Pancreas (tissue), 10 donors: Measurements from ENCODE around the gene NCAM2. TPM values are rescaled to one million over a fixed set of nuclear protein-coding genes. Genes with fewer than 3 reads are reported as not detected.

Source experiments
- ATAC-seq, 4 donors: fragments of 200-7000 bp; cut with Tn5 transposase; one replicate each; pipeline versions ENCODE4 v1.8.0 to v1.9.1; 2020; ENCODE audit warnings: mild to moderate bottlenecking in 4 of 4, moderate library complexity in 4 of 4
- DNase-seq, 6 donors: peaks; one replicate each; pipeline ENCODE4 v3.0.0-alpha.2; 2020
- FAIRE-seq: peaks from 2 replicates; lab custom pipeline; 2012; peaks lifted over from hg19 to GRCh38; lab: Jason Lieb, UNC
- H3K27ac ChIP-seq, 4 donors: fragments of 200-600 bp; sonication (generic); 1 replicate in 3 of 4; 2 replicates in 1 of 4; pipeline versions ENCODE4 v1.5.0 to v1.8.0; 2020
- H3K27me3 ChIP-seq, 4 donors: fragments of 200-600 bp; one replicate each; pipeline ENCODE4 v1.8.0; 2021
- H3K36me3 ChIP-seq, 3 donors: fragments of 200-600 bp; sonication (generic) in 1 of 3; one replicate each; pipeline versions ENCODE4 v1.5.0 to v1.8.0; 2020 to 2021
- H3K4me1 ChIP-seq, 3 donors: fragments of 200-600 bp; one replicate each; pipeline ENCODE4 v1.8.0; 2021
- H3K4me3 ChIP-seq, 4 donors: fragments of 200-600 bp; sonication (generic) in 2 of 4; one replicate each; pipeline versions ENCODE4 v1.5.0 to v1.8.0; 2020 to 2021
- H3K9me3 ChIP-seq, 4 donors: fragments of 200-600 bp; one replicate each; pipeline ENCODE4 v1.8.0; 2021
- CTCF ChIP-seq, 4 donors: fragments of 200-600 bp; sonication (generic) in 3 of 4; IDR thresholded peaks; one replicate each; pipeline versions ENCODE4 v1.5.0 to v1.8.0; 2021; ENCODE audit warnings: antibody characterized with exemption in 4 of 4
- WGBS, 2 donors: extraction: QIAGEN DNeasy Blood & Tissue Kit; methylation state at CpG; one replicate each; pipeline ENCODE4 v1.1.7; 2013; 5-methylcytosine and 5-hydroxymethylcytosine counted together
- intact Hi-C, 3 donors: fragments of 100-400 bp; cut with DNase I; formaldehyde crosslinking; loops; one replicate each; pipeline versions ENCODE4 v1.11.1 to v1.14.2; 2022
- polyA plus RNA-seq, 2 donors: library from polyadenylated mRNA; stranded (reverse); fragments of 200-250 nt; gene quantifications; one replicate each; pipeline ENCODE4 v1.2.3, GENCODE V29; 2013
- total RNA-seq, 6 donors: library from RNA; stranded (reverse); fragmentation: NEBNext Ultra II Directional in 4 of 6; extraction: Animal tissue kit (Norgen Biotek cat#: 25700) in 4 of 6; gene quantifications; one replicate each; pipeline versions ENCODE4 v1.2.1 to v1.2.4, GENCODE V29; 2021 to 2023
- donor health status: healthy with polysubstance abuse.
- donor health status: DM: no; HTN: no; CAD: no; lungs with moderate emphysema.
- donor health status: DM: no; HTN: no; CAD: no.
- donor health status: control.
- donor health status: control.
- donor health status: Bipolar disorder and iron deficiency.
- donor health status: DM: yes; HTN: yes; CAD: no.
- donor health status: DM: no; HTN: no; CAD: no.
- donor health status: DM: no; HTN: no; CAD: no.
- donor health status: DM: yes; HTN: yes; CAD: no.

NCAM2 gene
- total and polyA plus RNA-seq, 8 donors, result under 0.01 to 1.0 (median 0.27) TPM

- no peak for TF ChIP-seq CTCF (IDR thresholded peaks at IDR 0.05)
- Histone ChIP-seq H3K4me1 (no peaks in the 10 kb centered on the region), H3K27ac (no peak overlapping the region), H3K9me3 (no peaks in the 10 kb centered on the region), H3K36me3 (no peaks in the 10 kb centered on the region), H3K27me3 (peaks cover 0 to 3% (median 1%) of the 10 kb centered on the region in 4 donors), H3K4me3 (no peak overlapping the region)
- WGBS, 2 donors, result 45 to 56% methylated on average over 1 of the region's 1 CpG
- intact Hi-C loops, result no loop called here
- FAIRE-seq (no peak), ATAC-seq (no peak), DNase-seq (no peak)
These were observed 179.3 kb downstream of the NCAM2 start for GRCh38 chr21:21177353-21177986.

GRCh38 chr21:21179619-21180298 lies 181.6 kb downstream of the NCAM2 start:
- TF ChIP-seq CTCF (IDR thresholded peaks at IDR 0.05), result no peak
- WGBS, 2 donors, result 56 to 67% methylated on average over 7 of the region's 7 CpGs
- Histone ChIP-seq H3K27ac (no peak overlapping the region), H3K4me3 (no peak overlapping the region), H3K27me3 (peaks cover 0 to 3% (median under 1%) of the 10 kb centered on the region in 4 donors), H3K36me3 (no peaks in the 10 kb centered on the region), H3K4me1 (no peaks in the 10 kb centered on the region), H3K9me3 (no peaks in the 10 kb centered on the region)
- ATAC-seq, result no peak
- intact Hi-C loops, result no loop called here
- no peak for FAIRE-seq
- DNase-seq, result no peak

DNA sequence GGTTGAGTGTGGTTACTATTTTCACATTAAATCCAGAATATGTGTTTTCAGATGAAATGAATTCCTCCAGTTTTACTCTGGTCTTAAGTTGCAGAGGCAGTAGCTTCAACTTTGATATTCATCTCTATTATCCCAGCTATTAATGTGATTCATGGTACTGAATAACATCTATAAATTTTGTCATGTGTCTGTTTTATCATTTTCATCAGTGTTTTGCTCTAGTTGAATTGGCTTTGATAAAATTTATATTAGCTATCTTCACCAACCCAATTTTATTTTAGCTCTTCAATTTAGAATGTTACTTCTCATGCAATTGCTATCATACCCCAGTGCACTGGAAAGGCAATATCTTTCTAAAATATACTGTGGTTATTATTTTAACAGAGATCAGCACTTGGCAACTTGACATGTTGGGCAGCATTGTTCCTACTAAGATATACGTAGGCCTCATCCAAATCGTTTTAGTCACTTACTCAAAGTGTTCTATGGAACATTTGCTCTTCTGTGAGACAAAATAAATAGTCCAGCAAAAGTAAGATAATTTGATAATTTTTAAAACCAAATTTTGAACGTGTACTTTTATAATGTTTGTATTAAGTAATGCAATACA lies 184.3 kb downstream of the NCAM2 start:
- no peaks in the 10 kb centered on the region for H3K4me1 ChIP-seq
- intact Hi-C loops, result no loop called here
- no peak overlapping the region for H3K27ac ChIP-seq
- 31 to 42% methylated on average over 3 of the region's 3 CpGs for WGBS, 2 donors
- H3K9me3 ChIP-seq, result no peaks in the 10 kb centered on the region
- H3K36me3 ChIP-seq, result no peaks in the 10 kb centered on the region
- peaks cover 0 to 3% (median 0%) of the 10 kb centered on the region in 4 donors for H3K27me3 ChIP-seq
- TF ChIP-seq CTCF (IDR thresholded peaks at IDR 0.05), result no peak
- FAIRE-seq (no peak), DNase-seq (no peak), ATAC-seq (no peak)
- H3K4me3 ChIP-seq, result no peak overlapping the region

- WGBS, 2 donors, result 35 to 53% methylated on average over 3 of the region's 3 CpGs
- H3K27me3 ChIP-seq, result no peaks in the 10 kb centered on the region
- no peak overlapping the region for H3K27ac ChIP-seq
- no peak for TF ChIP-seq CTCF (IDR thresholded peaks at IDR 0.05)
- ATAC-seq (no peak), FAIRE-seq (no peak), DNase-seq (no peak)
- intact Hi-C loops, result no loop called here
- H3K4me1 ChIP-seq, result no peaks in the 10 kb centered on the region
- no peak overlapping the region for H3K4me3 ChIP-seq
- no peaks in the 10 kb centered on the region for H3K9me3 ChIP-seq
- H3K36me3 ChIP-seq, result no peaks in the 10 kb centered on the region
These were observed 184.9 kb downstream of the NCAM2 start for GRCh38 chr21:21183092-21183491.
